Islet of Langerhans (tissue), 1 donor: ENCODE measurements around the gene PKHD1.

Experiments
- FAIRE-seq: peaks from one replicate; lab custom pipeline; 2011; peaks lifted over from hg19 to GRCh38; lab: Jason Lieb, UNC

The PKHD1 gene

DNA sequence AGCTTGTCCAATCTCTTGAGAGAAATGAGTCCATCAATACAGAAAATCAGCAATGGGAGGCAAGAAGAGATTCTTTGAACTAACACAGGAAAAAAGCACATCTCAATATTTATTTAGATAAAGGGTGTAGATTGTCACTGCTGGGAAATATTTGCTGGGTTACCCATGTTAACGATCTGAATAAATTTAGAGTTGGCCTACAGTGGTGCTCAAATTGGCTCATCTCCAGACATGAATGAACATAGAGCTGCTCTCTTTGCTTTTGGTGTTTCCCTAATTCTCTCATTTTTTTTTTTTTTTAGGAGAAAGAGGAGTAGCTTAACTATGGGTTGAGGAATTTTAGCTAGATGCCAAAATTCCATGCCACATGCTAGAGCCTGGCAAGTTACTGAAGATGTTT is 471.2 kb downstream of the PKHD1 start:
- no peak for FAIRE-seq

DNA sequence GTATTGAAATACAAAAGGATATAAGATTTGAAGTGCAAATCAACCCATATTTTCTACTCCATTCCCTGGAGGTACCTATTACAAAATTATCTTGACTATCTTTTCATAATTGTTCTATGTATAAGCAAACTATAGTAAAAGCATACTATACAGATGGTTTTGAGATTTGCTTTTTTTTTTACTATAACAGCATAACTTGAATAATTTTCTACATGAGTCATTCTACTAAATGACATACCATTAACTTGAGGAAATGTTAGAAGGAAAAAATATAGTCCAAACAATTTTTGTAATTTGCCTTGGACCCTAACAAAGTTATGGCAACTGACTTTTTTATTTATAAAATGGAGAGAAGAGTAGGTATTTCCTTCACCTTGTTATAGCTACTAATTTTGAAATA is 472.7 kb downstream of the PKHD1 start:
- no peak for FAIRE-seq

DNA sequence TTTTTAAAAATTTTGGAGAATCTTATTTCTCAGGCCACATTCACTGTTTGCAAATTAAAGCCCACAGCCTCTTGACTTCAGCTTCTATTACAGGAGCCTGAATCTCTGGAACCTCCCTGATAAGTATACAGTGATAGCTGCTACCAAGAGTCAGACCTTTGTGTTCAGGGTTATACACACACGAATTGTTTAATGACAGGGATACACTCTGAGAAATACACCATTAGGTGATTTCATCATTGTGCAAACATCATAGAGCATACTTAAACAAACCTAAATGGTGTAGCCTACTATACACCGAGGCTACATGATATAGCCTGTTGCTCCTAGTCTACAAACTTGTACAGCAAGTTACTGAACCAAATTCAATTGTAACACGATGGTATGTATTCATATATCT is 473.9 kb downstream of the PKHD1 start:
- no peak for FAIRE-seq

DNA sequence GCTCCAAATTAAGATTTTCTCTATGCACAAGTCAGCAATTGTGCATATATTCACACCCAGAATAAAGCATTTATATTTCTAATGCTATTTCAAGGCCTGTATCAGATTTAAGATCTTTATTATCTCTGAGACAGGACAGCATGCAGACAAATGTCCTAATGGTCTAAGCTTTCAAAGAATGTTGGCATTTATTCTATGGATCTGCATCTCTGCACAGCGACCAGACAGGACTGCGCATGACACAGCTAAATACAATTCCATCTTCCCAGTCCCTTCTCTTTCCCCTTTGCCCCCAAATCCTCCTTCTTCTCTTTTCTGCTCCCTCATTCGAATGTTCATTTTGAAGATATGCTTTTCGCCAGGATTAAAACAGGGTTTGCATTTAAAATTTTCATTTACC is 478.5 kb downstream of the PKHD1 start:
- FAIRE-seq, result no peak

DNA sequence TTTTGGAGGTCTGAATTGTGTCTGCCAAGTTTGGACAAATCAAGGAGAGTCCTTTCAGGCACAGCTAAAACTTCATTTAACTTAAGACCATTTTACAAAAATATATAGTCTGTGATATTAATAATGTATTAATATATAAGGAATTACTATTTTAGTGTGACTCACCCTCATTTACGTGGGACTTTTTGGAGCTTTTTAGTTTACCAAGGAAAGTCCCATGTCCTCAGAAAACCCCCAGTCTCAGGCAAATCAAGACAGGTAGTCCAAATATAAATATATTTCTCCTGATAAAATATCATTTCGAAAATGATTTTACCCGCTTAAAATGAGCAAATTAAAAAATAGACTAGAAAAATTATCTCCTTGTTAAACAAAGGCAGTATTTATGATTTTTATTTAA is 479.0 kb downstream of the PKHD1 start:
- no peak for FAIRE-seq

DNA sequence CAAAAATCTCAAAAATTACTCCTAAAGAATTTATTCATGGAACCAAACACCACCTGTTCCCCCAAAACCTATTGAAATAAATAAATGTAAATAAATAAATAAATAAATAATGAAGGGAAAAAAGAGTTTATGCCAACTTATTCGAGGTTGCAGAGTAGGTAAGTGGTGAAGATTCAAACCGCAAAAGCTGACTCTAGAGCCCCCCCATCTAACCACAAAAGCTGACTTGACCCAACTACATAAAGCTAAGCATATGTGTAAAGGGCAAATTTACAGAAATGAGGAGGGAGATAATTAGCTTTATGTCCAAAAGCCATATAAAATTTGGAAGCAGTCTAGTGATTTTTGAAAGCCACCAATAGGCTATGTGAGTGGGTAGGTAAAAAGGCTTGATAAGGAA is 486.9 kb downstream of the PKHD1 start:
- no peak for FAIRE-seq

DNA sequence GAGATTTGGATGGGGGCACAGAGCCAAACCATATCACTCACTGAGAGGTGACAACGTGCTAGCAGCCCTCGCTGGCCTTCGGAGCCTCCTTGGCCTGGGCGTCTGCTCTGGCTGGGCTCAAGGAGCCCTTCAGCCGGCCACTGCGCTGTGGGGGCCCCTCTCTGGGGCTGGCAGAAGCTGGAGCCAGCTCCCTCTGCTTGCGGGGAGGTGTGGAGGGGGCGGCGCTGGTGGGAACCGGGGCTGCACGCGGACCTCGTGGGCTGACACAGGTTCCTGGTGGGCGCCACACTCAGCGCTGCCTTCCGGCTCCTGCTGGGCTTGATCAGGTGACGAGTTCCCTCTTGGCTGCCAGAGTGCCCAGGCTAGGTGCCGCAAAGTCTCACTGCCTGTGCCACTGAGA is 489.2 kb downstream of the PKHD1 start:
- no peak for FAIRE-seq

DNA sequence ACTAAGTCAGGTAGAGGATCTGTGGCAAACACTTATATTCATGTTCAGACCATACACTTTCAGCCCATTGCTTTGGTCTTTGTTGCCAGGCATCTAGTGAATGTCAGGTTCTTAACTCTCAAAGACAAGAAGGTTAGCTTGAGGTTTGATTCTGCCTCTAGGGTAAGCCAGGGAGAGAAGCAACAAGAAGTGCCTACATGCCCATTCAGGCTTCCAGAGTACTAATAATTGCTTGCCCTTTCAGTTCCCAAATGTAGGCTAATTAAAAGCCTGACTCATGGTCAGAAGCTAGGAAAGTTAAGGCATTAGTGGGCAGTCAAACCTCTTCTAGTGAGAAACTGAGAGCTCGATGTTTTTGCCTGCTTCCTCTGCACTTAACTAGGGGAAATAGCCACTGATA is 492.4 kb downstream of the PKHD1 start:
- FAIRE-seq, result no peak

DNA sequence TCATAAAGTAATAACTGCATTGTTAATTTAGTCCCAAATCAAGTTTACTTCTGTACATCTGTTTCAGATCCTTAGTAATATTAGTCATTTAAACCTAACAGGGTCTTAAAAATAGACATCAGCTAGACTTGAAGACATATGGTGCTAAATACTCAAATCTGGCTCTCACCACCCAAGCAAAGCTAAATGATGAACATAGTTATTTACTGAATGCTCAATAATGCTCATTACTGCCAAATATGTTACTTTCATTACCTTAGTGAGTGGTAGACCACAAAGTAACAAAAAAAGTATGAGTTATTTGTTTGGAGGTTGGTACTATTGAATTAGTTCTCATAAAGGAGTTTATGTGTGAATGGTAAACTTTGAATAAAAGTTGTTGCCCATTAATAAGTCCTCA is 502.1 kb downstream of the PKHD1 start:
- no peak for FAIRE-seq

DNA sequence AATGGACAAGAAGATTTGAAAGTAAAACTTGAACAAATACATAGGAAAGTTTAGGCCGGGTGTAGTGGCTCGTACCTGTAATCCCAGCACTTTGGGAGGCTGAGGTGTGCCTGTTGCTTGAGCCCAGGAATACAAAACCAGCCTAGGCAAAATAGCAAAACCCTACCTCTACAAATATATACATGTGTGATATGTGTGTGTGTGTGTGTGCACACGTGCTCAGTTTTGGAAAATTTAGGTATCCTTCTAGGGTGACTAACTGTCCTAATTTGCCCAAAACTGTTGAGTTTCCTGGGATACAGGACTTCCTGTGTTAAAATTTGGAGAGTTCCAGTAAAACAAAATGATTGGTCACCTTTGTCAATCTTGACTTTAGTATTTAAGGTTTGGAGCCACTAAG is 503.2 kb downstream of the PKHD1 start:
- FAIRE-seq, result no peak

DNA sequence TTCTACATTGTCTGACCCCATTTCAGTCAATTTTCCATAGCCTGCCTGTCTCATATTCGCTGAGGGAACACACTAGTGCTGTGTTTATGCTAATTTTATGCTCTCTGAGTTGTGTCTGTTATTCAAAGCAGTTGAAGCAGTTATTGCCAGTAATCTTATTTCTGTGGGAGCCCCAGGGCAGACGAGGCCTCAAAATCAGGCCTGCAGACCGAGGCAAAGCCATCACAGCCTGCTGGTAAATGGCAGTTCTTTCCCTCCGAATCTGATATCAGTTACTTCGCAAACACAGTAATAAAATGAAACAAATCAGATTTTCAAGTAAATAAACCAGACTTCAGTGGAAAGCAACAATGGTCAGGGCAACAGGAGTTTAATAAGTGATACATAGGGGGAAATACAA is 508.4 kb downstream of the PKHD1 start:
- no peak for FAIRE-seq

DNA sequence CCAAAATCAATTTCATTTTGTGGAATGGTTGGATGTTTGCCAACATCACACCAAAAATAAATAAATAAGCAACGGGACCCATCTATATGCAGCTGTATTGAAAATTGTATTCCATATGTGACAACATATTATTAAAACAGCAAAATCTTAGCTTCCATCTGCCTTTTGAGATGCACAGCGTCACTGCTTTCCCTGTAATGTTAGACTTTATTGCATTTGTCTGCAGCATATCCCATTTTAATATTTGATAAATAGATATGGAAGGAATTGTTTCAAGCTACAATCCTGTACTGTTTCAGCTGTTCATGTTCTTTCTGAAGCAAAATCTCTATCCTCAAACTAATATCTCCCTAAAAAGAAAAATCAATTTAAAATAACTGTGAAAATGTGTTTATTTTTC is 509.1 kb downstream of the PKHD1 start:
- no peak for FAIRE-seq

DNA sequence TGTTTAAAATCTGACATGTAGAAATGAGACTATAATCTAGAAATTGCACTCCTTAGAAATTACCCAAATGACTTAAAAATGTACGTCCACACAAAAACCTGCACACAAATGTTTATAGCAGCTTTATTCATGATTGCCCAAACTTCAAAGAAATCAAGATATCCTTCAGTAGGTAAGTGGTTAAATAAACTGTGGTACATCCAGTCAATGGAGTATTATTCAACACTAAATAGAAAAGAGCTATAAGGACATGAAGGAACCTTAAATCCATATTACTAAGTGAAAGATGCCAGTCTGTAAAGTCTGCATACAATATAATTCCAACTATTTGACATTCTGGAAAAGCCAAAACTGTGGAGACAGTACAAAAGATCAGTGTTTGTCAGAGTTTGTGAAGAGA is 513.4 kb downstream of the PKHD1 start:
- no peak for FAIRE-seq

DNA sequence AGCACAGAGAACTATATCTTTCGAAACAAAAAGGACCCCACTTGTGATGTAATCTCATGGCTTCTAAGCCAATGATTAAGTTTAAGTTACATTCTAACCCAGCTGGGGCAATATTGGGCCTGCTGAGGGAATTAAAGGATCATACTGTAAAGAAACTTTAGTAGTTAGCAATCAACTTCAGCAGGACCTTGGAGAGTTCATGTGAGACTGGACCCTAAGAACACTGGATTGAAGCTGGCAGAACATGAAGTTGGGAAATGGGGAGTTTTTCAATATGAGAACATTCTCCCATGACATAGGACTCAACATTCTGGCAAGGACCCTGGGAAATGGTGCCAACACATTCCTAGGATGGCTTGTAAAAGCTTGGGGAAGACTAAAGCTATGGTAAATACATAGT is 516.2 kb downstream of the PKHD1 start:
- FAIRE-seq, result no peak

DNA sequence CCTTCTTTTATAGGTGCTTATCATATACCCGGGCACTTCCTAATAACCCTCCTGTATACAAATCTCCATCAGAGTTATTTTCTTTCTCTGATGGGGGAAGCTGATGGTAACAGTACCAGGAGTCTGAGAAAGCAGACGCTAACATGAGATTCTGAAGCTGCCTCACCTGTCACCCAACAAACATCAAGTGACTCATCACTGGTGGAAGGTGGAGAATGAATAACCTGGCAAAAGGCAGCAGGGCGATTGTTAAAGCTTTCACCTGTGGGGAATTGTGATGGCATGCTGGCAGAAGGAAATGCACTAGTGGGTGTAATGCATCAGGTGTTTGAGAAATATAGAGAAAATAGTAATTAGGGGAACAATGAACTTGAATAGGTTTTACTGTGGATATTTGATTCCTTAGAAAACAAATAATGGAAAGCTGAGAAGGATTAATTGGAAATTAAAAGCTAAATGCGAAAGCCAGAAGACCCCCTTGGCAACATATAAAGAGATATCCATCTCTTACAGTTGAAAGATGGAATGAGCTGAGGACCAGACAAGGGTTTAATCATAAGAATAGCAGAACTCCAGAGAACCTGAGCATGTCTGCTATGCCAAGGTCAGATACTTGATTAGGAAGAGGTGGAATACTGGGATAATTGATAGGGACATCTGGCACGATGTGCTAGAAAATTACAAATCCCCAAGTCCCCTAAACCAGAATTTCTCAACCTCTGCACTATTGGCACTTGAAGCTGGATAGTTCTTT is 517.1 kb downstream of the PKHD1 start:
- no peak for FAIRE-seq

DNA sequence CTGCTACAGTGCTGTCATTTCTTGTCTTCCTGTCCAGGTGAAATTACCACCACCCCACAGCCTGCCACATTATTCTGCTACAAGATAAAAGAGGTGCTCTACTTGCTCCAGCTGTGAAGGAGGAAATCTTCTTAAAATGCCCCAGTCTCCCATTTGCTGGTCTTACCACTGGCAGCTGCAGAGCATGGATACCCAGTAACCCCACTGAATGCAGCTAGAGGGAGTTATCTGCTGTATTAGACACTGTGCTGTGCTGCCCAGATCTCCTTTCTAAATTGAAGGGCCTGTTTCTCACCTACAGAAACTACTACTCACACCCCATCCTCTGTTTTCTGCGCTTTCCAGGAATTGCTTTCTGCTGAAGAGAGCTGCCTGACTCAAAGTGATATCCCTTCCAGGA is 517.8 kb downstream of the PKHD1 start:
- FAIRE-seq, result no peak

DNA sequence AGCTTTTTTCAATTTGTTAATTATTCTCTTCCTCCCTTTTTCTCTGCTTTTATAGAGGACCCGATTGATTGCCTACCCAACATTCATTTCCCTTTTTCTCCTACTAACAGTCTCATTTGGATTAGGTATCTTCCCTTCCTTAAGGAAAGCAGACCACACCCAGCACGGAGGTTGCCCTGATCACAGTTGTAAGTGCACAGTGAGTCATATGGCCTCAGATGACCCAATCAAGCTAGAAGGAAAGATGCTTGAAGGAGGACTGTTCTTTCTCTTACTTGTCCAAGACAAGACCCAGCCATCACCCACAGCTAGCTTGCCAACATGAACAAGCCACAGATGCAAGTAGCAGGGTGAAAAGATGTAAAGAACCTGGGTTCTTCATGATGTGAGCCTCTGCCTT is 518.6 kb downstream of the PKHD1 start:
- FAIRE-seq, result no peak

DNA sequence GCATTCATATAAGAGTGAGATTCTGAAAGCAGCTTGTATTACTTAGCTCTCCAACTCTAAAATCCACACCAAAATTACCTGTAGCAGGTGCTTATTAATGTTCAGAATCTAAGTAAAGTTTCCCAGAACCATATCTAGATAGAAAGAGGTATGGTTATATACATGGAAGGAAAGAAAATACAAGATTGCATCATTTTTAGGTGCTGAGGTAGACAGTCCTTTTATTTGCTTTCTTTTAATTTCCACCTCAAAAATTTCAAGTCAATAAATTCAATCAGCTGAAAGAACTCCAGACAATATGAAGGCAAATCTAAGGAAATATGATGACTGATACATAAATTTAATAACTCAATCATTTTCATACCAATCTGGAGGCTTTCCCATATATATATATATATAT is 521.9 kb downstream of the PKHD1 start:
- FAIRE-seq, result no peak
